Measurements from ENCODE around the gene TMEM231.
"Not testable (repeated sequence)": the region's sequence is repeated elsewhere in the genome, so short reads cannot be mapped to it uniquely, and the experiment has no call there.

The TMEM231 gene

DNA sequence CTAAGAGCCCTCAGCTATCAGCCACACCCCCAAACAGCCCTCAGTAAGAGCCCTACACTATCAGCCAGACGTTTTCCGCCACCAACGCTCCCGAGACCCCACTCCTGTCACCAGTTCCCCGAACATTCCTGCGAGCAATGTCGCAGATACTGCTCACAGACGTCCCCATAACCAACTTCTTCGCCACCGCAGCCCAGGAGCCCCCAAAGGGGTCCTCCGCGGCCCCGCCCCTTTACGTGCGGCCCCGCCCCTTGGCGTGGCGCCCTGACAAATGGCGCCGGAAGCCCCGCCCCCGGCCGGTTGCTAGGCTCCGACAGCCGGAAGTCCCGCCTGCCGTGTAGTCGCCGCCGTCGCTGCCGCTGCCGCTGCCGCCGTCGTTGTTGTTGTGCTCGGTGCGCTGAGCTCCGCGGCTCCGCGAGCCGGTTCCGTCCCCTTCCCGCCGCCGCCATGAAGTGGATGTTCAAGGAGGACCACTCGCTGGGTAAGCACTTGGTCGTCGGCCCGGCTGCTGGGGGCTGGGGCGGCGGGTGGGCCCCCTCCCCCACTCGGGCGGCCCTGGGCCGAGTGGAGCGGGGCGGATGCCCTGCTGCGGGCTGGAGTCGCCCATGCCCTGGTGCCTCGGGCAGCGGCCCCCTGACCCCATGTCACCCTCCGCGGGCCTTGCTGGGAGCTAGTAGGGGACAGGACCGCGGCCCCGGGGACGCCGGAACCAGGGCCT is 10.1 kb upstream of the TMEM231 start, which contains the start of gene GABARAPL2:
Gene GABARAPL2 (plus strand): TSS at position 340 of the 718 bp plus-strand sequence. CDS start 108 bp downstream, at position 448.
- DNase-seq, result peak; percentile 43 to 79

DNA sequence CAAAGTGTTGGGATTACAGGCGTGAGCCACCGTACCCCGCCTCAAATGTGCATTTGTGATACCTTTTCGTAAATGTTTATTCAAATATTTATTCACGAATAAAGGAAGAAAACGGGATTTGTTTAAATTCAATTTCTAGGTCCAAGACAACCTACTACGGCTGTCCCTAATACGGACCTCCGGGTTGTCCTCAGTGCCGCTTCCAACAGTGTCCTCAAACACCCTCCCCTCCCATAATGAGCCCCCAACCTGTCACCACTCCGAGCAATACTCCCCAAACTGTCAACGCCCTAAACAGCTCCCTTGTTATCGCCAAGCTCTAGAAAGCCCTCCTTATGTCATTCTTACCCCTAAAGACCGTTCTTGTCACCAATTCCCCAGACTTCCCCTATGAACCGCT is 9.6 kb upstream of the TMEM231 start:
- DNase-seq, result no peak

DNA sequence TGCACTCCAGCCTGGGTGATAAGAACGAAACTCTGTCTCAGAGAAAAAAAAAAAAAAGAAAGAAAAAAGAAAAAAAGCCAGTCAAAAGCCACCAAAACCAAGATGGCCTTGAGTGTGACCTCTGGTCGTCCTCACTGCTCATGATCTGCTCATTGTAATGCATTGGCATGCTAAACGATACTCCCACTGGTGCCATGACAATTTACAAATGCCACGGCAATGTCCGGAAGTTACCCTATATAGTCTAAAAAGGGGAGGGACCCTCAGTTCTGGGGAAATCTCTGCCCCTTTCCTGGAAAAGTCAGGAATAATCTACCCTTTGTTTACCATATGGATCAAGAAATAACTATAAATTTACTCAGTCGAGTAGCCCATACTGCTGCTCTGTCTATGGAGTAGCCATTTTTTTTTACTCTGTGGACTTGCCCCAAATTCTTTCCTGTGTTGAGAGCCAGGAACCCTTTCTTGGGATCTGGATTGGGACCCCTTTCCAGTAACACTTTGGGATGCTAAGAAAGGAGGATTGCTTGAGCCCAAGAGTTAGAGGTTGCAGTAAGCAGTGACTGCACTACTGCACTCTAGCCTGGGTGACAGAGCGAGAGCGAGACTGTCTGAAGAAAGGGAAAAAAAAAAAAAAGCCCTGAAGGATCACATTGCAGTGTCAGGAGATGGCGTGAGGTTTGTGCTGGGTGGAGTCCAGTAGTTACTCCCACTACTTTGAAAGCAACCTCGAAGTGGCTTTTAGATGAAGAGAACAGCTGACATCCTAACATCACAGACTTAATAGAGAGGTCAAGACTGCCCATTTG is 3.7 kb upstream of the TMEM231 start:
- no peak for DNase-seq

DNA sequence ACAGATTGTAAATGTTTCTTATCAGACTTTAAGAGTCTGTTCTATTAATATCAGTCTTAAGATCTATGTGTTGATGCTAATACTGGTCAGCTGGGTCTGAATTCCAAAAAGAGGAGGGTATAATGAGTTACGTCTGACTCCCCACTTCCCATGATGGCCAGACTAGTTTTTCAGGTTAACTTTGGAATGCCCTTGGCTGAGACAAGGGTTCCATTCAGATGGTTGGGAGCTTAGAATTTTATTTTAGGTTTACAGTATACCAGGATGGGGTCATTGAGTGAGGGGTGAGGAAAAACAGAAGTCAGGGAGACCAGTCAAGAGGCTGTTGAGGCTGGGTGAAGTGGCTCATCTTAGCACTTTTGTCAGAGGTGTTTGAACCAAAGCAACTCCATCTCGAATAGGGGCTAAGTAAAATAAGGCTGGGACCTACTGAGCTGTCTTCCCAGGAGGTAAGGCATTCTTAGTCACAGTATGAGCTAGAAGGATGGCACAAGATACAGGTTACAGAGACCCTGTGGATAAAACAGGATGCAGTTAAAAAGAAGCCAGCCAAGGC is 2.9 kb upstream of the TMEM231 start:
- no peak for DNase-seq

DNA sequence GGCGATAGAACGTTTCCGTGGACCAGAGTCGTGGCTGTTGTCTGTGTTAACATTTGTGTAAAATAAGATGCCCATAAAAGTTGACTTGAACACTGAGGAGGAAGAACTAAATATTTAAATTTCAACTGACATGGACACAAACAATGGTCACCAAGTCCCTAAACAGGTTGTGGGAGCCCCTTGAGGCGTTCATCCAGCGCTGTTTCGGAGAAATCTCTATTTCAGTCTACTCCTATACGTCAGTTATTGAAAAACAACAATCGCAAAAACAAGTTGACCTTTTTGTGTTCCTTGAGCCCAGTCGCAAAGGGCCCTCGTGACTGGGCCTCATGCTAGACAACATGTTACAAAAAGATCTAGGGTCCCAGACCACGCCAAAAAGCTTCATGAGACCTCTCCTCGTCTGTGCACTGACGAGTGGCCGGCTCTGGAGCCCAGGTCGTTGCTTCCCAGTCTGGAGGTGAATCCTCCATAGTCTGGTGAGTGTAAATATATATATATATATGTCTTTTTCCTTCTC is 439 bp upstream of the TMEM231 start:
- DNase-seq, result no peak

DNA sequence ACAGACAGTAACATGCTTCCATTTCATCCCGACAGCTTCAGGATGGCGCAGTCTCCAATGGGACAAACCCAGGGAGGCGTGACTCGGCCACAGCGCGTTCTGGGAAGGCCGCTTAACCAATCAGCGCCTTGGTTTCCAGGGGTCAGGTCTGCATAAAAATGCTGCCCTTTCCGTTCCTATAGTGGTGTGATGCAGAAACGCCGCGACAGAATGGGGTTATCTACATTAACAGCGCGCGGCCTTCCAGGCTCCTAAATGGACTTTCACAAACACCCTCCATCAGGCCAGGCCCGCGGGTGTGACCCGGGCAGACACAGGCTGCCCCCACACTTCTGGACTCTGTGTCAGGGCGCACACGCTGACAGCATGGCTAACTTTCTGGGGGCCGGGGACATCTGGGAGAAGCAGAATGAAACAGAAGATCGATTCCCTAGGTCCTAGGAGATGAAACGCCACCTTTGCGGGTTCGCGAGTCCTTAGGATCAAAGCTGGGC is 792 bp downstream of the TMEM231 start:
- peak; percentile 24 to 79 for DNase-seq

DNA sequence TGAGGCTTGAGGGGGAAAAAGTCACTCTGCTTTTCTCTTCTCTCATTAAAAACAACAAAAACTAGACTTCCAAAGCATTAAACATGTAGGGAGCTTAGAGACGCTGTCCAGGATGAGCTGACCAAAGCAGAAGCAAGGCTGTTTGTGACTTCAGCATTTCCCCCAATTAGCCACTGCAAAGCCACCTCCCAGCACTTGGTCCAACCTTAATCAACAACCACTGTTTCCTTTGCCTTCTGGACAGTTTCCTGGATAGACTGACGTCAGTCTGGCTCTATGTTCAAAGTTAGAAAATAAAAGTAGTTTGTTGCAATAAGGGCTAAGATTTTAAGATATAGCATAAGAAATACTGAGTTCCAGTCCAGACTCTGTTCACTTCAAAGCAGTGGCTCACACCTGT is 3.1 kb downstream of the TMEM231 start:
- no peak for DNase-seq

DNA sequence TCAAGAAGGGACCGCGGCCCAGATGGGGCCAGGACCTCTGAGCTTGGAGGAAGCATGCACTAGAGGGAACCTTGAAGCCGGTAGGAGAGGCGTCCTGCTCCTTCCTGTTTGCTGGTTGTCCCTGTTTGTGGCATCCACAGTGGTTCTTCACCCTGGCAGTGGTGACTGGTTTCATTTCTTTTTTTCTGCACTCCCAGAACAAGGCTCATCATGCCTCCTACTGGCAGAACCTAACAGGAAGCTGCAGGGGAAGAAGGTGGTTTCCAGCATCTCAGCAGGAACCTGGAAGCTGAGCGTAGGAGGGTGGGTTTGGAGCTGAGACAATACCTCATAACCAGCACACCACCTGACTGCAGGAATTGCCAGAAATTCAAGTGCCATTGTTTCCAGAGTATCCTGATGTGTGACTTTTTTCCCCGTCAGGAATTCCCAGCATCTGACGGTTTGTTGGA is 5.8 kb downstream of the TMEM231 start:
- DNase-seq, result peak in 1 of 2 experiments; percentile 9

DNA sequence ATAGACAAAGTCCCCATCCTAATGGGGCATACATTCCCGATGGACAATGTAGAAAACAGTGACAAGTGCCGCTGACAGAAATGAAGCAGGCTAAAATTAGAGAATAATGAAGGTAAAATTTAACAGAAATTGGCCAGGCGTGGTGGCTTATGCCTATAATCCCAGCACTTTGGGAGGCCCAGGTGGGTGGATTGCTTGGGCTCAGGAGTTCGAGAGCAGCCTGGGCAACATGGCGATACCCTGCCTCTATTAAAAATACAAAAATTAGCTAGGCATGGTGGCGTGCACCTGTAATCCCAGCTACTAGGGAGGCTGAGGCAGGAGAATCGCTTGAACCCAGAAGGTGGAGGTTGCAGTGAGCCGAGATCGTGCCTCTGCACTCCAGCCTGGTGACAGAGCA is 7.6 kb downstream of the TMEM231 start:
- not testable (repeated sequence) for DNase-seq

DNA sequence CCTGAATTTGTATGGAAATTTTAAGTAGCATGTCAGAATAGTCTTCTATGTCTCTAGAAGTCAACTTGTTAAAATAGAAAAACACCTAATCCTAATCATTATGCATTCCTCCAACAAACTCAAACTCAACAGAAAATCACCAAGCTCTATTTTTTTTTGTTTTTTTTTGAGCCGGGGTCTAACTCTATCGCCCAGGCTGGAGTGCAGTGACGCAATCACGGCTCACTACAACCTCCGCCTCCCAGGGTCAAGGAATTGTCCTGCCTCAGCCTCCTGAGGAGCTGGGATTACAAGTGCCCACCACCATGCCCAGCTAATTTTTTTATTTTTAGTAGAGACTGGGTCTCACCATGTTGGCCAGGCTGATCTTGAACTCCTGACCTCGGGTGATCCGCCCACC is 9.8 kb downstream of the TMEM231 start:
- DNase-seq, result no peak

DNA sequence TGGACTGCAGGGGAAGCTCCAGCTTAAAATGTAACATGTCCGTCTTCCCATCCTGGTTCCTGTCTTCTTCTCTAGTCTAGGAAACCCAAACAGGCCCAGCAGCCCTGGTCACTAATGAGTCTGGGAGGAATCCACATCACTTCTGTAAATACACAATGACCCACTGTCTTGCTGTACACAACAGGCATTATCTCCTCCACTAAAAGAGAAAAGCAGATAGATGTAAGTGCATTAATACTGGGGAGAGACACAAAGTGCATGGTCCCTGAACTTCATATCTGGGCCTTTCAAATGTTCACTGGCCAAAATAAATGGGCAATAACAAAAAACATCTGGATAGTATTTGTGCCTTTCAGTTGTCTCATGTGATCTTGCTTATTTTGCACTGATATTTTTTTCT is 10.2 kb downstream of the TMEM231 start:
- DNase-seq, result not testable (repeated sequence)

DNA sequence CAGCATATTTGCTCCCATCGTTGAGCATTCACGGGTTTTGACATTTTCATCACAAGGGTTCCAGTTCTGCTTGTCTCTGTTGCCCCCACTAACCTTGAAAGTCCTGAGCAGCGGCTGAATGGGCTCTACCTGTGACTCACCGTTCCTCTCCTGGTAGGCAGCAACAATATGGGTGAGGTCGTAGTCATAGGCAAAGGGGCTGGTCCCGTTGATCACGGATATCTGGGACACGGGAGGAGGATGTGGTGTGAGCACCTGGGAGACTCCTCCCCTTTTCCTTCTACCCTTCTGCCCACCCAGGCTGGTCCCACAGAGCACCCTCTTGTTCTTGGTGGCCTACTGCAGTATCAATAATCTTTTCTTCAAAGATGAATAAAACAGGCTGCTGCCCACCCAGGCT is 13.6 kb downstream of the TMEM231 start:
- DNase-seq, result not testable (repeated sequence)

DNA sequence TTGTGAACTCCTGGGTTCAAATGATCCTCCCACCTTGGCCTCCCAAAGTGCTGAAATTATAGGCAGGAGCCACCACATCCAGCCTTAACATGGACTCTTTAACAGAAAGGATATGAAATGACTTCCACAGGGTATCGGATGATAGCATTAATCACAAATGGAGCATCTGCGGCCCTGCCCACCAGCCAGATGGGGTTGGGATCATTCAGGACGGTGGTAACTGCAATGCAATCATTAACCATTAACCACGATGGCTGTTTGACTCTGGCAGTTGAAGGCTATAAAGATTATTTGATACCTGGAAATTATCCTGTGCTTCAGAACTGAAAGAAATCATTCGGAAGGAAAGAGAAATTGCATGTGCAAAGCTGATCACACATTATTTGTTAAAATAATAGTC is 14.8 kb downstream of the TMEM231 start:
- no peak for DNase-seq

DNA sequence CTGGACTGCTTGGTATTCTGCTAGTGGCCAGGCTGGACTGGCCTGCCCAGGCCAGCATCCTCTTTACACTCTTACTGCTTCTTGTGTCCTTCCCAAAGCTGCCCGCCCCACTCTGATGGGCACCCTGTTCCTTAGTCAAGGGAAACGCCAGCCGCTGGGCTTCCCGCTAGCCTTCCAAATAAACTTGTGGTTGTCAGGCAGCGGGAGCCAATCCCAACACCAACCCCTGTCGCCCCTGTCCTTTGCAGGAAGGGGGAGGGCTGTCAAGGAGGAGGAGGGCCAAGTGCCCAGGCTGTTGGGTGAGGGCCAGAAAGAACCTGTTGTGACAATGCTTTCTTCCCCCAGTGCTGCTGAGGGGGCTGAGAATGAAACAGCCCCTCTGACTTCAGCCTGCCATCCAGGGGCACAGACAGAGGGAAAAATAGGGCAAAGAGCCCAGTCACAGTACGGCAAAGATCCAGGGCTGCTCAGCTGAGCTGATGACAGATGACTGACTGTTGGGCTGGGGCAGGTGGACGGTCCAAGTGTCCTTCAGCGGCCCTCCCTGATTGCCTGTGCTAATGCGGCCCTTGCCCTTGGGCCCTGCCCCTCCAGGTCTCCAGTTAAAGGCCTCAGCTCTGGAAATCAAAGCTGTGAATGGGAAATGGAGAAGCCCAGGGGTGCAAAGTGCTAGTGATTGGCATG is 17.0 kb downstream of the TMEM231 start:
- not testable (repeated sequence) for DNase-seq

DNA sequence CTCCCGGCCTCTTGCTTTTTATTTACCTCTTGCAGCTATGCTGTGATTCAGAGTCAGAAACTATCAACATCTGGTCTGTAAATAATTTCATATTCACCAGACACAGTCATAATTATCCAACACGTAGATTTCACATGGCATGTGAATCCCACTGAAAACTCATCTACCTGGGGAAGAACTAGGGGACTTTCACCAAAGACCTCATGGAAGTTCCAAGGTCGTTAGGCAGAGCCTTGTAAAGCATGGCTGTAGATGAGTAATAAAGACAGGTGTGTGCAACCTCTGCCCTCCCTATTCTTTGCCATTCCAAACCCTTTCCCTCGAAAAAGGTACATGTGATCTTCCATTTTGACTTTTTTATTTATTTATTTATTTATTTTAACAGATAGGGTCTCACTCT is 18.3 kb downstream of the TMEM231 start:
- no peak for DNase-seq

DNA sequence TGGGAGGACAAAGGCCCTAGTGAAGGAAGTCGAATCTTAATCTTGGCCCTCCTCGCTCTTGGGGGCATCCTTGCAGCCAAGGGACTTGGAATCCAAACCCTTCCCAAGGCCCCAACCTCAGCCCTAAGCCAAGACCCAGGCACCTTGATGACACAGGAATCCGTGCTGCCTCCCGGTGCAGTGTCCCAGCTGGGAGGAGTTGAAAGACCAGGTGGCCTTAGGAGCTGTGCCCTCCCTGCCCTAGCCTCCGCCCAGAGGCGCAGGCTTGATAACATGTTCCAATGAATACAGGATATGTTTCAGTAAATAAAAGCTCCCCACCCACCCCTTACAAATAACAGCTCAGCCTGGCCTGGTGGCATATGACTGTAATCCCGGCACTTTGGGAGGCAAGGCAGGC is 20.2 kb downstream of the TMEM231 start, which contains the start of gene CHST5:
Gene CHST5 (minus strand): TSS at position 208 of the 400 bp plus-strand sequence. CDS start 5,724 bp downstream, outside the sequence.
- no peak for DNase-seq

DNA sequence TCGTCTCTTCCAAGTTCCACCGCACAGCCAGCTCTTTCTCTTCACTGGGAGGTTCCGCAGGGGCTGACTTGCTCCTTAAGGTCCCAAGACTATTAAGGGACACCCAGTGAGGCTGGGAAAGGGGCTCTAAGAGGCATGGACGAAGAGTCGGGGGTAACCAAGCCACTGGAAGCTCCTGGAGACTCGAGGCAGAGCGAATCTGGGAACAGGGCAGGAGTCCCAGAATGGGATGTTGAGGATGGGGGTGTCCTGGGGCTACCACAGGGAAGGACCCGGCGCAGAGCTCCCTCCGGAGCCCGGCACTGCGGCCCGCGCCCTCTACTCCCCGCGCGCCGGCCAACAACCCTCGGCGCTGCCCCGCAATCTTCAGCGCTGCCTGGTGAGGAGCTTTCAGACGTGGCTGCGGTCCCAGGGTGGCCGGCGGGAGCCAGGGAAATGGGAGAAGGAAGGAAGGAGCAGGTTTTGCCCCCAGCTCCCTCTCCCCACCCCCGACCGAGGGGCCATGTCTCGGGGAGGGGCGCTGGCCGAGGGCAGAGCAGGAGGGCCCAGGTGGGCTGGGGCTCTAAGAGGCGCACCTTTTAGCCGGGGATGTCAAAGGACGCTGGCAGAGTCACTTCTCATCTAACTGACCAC is 20.7 kb downstream of the TMEM231 start:
- no peak for DNase-seq

DNA sequence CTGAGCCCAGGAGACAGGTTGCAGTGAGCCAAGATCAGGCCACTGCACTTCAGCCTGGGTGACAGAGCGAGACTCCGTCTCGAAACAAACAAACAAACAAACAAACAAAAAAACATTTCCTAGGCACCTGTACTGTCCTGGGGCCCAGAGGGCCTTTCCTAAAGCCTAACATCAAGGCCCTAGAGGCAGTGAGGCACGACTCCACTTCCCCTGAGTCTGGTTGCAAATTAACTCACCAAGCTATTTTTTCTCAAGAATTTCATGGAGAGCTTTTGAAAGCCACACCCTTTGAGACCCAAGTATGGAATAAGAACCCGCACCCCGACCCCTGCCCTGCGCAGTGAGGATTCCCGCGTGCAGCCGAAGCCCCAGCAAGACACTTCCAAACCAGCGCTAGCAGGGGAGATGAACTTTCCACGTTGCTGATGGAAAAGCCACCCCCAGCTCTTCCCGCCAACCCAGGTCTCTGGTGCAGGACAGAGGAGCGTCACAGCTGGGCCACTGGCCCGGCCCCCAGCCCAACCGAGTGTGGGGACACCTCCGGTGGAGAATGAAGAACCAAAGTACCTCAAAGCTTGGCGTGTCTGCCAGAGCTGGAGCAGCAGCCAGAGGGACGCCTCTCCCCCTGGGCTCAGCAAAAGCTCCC is 21.4 kb downstream of the TMEM231 start:
- DNase-seq, result no peak

DNA sequence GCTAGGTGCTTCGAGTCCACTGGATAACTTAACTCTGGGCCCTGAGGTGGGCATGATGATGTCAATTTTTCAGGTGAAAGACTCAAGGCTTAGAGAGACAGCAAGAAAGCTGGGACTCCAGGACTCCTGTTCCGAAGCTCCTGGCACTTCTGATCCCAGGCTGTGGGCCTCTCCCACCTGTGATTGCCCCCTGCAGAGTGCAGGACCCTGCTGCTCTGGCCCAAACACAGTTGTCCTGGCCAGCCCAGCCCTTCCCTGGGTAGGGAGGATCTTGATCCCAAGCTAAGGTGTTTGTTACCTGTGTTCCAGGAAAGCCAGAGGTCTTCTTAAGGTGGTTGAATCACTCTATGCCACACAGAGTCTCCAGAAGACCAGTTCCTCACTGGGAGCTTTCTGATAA is 23.3 kb downstream of the TMEM231 start:
- DNase-seq, result no peak

DNA sequence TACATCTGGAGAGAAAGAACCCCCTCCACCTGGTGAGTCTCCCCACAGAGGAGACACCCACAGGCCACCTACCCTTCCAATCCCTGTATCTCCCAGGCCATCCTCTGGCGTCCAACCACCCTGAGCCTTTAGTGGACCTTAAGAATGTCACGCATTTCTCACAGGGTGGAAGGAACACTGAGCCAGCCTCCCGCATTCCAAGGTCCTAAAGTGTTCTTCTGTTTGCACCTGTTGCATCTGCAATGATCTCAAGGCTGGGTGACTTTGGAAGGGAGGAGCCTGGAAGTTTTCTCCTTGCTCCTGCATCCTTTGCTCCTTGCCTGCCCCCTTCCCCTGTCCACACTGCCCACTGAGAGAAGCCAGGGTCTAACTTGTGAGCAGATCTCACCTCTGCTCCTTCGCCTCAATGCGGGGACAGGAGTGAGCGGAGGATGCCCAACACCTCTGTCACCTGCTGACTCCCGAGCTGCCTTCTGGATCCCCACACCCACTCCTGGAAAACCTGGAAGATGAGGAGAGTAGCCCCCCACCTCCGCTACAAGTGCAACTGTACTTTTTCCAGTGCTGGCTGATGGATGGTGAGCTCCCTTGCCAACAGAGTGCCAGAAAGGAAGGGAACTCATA is 23.8 kb downstream of the TMEM231 start:
- DNase-seq, result no peak

DNA sequence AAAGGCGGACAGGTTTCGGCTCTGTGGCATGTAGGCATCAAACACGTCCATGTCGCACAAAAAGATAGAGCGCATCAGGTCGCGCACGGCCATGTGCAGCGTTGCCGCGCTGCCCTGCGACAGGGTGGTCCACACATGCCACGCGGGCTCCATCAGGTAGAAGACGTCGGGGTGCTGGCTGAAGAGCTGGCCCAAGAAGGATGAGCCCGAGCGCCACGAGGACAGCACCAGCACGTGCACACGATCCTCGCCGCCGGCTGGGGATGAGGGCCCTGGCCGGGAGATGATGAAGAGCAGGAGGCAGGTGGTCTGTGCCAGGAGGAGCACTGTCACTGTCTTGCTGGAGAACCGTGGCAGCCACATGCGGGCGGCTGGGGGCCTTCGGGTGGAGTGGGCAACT is 26.1 kb downstream of the TMEM231 start:
- no peak for DNase-seq
